Aorta (tissue), 5 donors: ENCODE results near the gene PACSIN3. TPM values are rescaled to one million over a fixed set of nuclear protein-coding genes. Genes with fewer than 3 reads are reported as not detected.
A peak's percentile ranks its signal among the peaks of the same experiment; 100 is the strongest.
"Not testable (repeated sequence)": the region's sequence is repeated elsewhere in the genome, so short reads cannot be mapped to it uniquely, and the experiment has no call there.

Experiments used
- ATAC-seq: fragments of 200-7000 bp; cut with Tn5 transposase; one replicate; pipeline ENCODE4 v1.9.1; 2022; ENCODE audit warnings: moderate library complexity; ENCODE audit not compliant: low FRiP score
- DNase-seq, 2 donors: peaks; one replicate each; pipeline ENCODE4 v3.0.0-alpha.2; 2020
- H3K27ac ChIP-seq, 2 donors: one replicate each; pipeline ENCODE4 v1.5.1; 2013; ENCODE audit warnings: low read length in 2 of 2, mild to moderate bottlenecking in 2 of 2, moderate library complexity in 2 of 2, control low read depth in 1 of 2, inconsistent platforms in 1 of 2, low read depth in 1 of 2
- H3K27me3 ChIP-seq, 2 donors: one replicate each; pipeline ENCODE4 v1.6.1; 2013; ENCODE audit warnings: control low read depth in 1 of 2, low read length in 1 of 2, mild to moderate bottlenecking in 1 of 2, moderate library complexity in 1 of 2; ENCODE audit not compliant: insufficient read depth in 2 of 2, control insufficient read depth in 1 of 2
- H3K36me3 ChIP-seq, 2 donors: one replicate each; pipeline ENCODE4 v1.6.1; 2013; ENCODE audit warnings: control low read depth in 1 of 2, low read length in 1 of 2, mild to moderate bottlenecking in 1 of 2; ENCODE audit not compliant: insufficient read depth in 2 of 2, control insufficient read depth in 1 of 2
- H3K4me1 ChIP-seq, 2 donors: one replicate each; pipeline ENCODE4 v1.6.1; 2013; ENCODE audit warnings: low read length in 2 of 2, control low read depth in 1 of 2, mild to moderate bottlenecking in 1 of 2, moderate library complexity in 1 of 2; ENCODE audit not compliant: insufficient read depth in 2 of 2, control insufficient read depth in 1 of 2
- H3K4me3 ChIP-seq, 2 donors: one replicate each; pipeline ENCODE4 v1.5.1; 2013; ENCODE audit warnings: low read length in 2 of 2, control low read depth in 1 of 2, mild to moderate bottlenecking in 1 of 2
- H3K9me3 ChIP-seq: one replicate; pipeline ENCODE4 v1.6.1; 2013; ENCODE audit warnings: mild to moderate bottlenecking, low read length; ENCODE audit not compliant: control insufficient read depth
- WGBS, 2 donors: extraction: QIAGEN DNeasy Blood & Tissue Kit; methylation state at CpG; one replicate each; pipeline ENCODE4 v1.1.7; 2013; 5-methylcytosine and 5-hydroxymethylcytosine counted together
- intact Hi-C, 2 donors: fragments of 100-400 bp; cut with DNase I; formaldehyde crosslinking; loops; one replicate each; pipeline versions ENCODE4 v1.14.2 to v1.15.0; 2022
- polyA plus RNA-seq, 2 donors: library from polyadenylated mRNA; stranded (reverse); fragments of 200-250 nt; gene quantifications; one replicate each; pipeline ENCODE4 v1.2.3, GENCODE V29; 2013
- total RNA-seq, 2 donors: library from RNA; stranded (reverse); fragmentation: NEBNext Ultra II Directional; extraction: Animal tissue kit (Norgen Biotek cat#: 25700); gene quantifications; one replicate each; pipeline ENCODE4 v1.2.1, GENCODE V29; 2021
- donor health status: healthy with polysubstance abuse.
- donor health status: Bipolar disorder and iron deficiency.
- donor health status: DM: no; HTN: no; CAD: no.
- donor health status: DM: no; HTN: no; CAD: no.
- donor health status: DM: yes; HTN: yes; CAD: no.

Gene PACSIN3
- total and polyA plus RNA-seq, 4 donors: 22.0 to 37.1 (median 30.4) TPM

GRCh38 chr11:47220401-47220821 is 34.2 kb upstream of the PACSIN3 start:
- H3K27ac ChIP-seq: no peak overlapping the region
- intact Hi-C loops: no loop called here

GRCh38 chr11:47216121-47216798 is 30.0 kb upstream of the PACSIN3 start:
- DNase-seq (peak; percentile 73 to 83), ATAC-seq (no peak)
- H3K27ac ChIP-seq: peak overlapping the region in 1 of 2 donors; percentile 70
- H3K4me1 ChIP-seq: no peaks in the 10 kb centered on the region
- 0 to 1% methylated on average over 12 of the region's 12 CpGs for WGBS, 2 donors
- no peaks in the 10 kb centered on the region for H3K36me3 ChIP-seq
- H3K4me3 ChIP-seq: peak overlapping the region; percentile 82 to 91
- H3K9me3 ChIP-seq: no peaks in the 10 kb centered on the region
- no peaks in the 10 kb centered on the region for H3K27me3 ChIP-seq
- intact Hi-C loops: loop anchor here in 1 of 2 donors (5.0 kb wide), 1 partner anchor 39 kb away; the partner anchor contains the start of gene ARFGAP2

More at GRCh38 chr11:47220401-47220821, 34.2 kb upstream of the PACSIN3 start:
- Histone ChIP-seq H3K36me3 (no peaks in the 10 kb centered on the region), H3K4me1 (no peaks in the 10 kb centered on the region), H3K9me3 (no peaks in the 10 kb centered on the region), H3K4me3 (no peak overlapping the region), H3K27me3 (no peaks in the 10 kb centered on the region)
- DNase-seq (no peak), ATAC-seq (no peak)
- 62 to 77% methylated on average over 1 of the region's 1 CpG for WGBS, 2 donors

GRCh38 chr11:47215366-47215910 is 29.2 kb upstream of the PACSIN3 start:
- Histone ChIP-seq H3K4me1 (no peaks in the 10 kb centered on the region), H3K4me3 (peak overlapping the region; percentile 82 to 91), H3K27ac (peak overlapping the region in 1 of 2 donors; percentile 87), H3K36me3 (no peaks in the 10 kb centered on the region), H3K9me3 (no peaks in the 10 kb centered on the region), H3K27me3 (no peaks in the 10 kb centered on the region)
- ATAC-seq: no peak
- WGBS, 2 donors: 3% methylated on average over 15 of the region's 15 CpGs
- intact Hi-C loops: loop anchor here (2.0 to 5.0 kb wide), 4 partner anchors 29 to 39 kb away; partner anchors contain the start of genes ARFGAP2 (in 2 of the 2), ACP2 (in 1 of the 2) and PACSIN3 (in 1 of the 2)
- DNase-seq: no peak

- intact Hi-C loops: loop anchor here (1.0 to 2.0 kb wide), 4 partner anchors 27 to 37 kb away; partner anchors contain the start of genes PACSIN3 (in 2 of the 2), ACP2 (in 1 of the 2) and ARFGAP2 (in 1 of the 2)
- 3 to 4% methylated on average over 20 of the region's 20 CpGs for WGBS, 2 donors
- Histone ChIP-seq H3K4me3 (peak overlapping the region; percentile 25 to 58), H3K36me3 (no peaks in the 10 kb centered on the region), H3K9me3 (no peaks in the 10 kb centered on the region), H3K27ac (peak overlapping the region; percentile 31 to 84), H3K4me1 (no peaks in the 10 kb centered on the region), H3K27me3 (no peaks in the 10 kb centered on the region)
- ATAC-seq (peak; percentile 95), DNase-seq (peak; percentile 97 to 98)
Observed at GRCh38 chr11:47213950-47214565, 27.8 kb upstream of the PACSIN3 start.

GRCh38 chr11:47212938-47213337 is 26.7 kb upstream of the PACSIN3 start:
- 90 to 91% methylated on average over 12 of the region's 12 CpGs for WGBS, 2 donors

GRCh38 chr11:47208628-47209027 is 22.4 kb upstream of the PACSIN3 start:
- ATAC-seq: no peak
- Histone ChIP-seq H3K4me3 (no peak overlapping the region), H3K27me3 (no peaks in the 10 kb centered on the region), H3K27ac (no peak overlapping the region), H3K36me3 (no peaks in the 10 kb centered on the region), H3K9me3 (no peaks in the 10 kb centered on the region), H3K4me1 (no peaks in the 10 kb centered on the region)
- WGBS, 2 donors: 90 to 94% methylated on average over 5 of the region's 5 CpGs
- DNase-seq: no peak
- intact Hi-C loops: no loop called here

More at GRCh38 chr11:47212938-47213337, 26.7 kb upstream of the PACSIN3 start:
- Histone ChIP-seq H3K36me3 (no peaks in the 10 kb centered on the region), H3K9me3 (no peaks in the 10 kb centered on the region), H3K27me3 (no peaks in the 10 kb centered on the region), H3K4me3 (no peak overlapping the region), H3K27ac (no peak overlapping the region), H3K4me1 (no peaks in the 10 kb centered on the region)
- intact Hi-C loops: no loop called here
- ATAC-seq (no peak), DNase-seq (no peak)

- DNase-seq, ATAC-seq, H3K27me3 ChIP-seq, H3K36me3 ChIP-seq, H3K4me3 ChIP-seq, intact Hi-C loops, H3K4me1 ChIP-seq, H3K9me3 ChIP-seq, H3K27ac ChIP-seq: not testable (repeated sequence)
- 94% methylated on average over 13 of the region's 13 CpGs for WGBS, 2 donors
Observed at GRCh38 chr11:47208008-47208552, 21.8 kb upstream of the PACSIN3 start.

- Histone ChIP-seq H3K4me1 (no peaks in the 10 kb centered on the region), H3K4me3 (no peak overlapping the region), H3K27ac (no peak overlapping the region), H3K36me3 (no peaks in the 10 kb centered on the region), H3K27me3 (no peaks in the 10 kb centered on the region), H3K9me3 (no peaks in the 10 kb centered on the region)
- intact Hi-C loops: no loop called here
- WGBS, 2 donors: 87 to 93% methylated on average over 6 of the region's 6 CpGs
- no peak for ATAC-seq
- DNase-seq: no peak
Observed at GRCh38 chr11:47207459-47207858, 21.2 kb upstream of the PACSIN3 start.
